Right atrium auricular region (tissue), 2 donors: Measurements from ENCODE around the gene KRT85. TPM values are rescaled to one million over a fixed set of nuclear protein-coding genes. Genes with fewer than 3 reads are reported as not detected.
"Not testable (repeated sequence)": the region's sequence is repeated elsewhere in the genome, so short reads cannot be mapped to it uniquely, and the experiment has no call there.

Experiments used
- DNase-seq: peaks from one replicate; pipeline ENCODE4 v3.0.0-alpha.2; 2019; ENCODE audit warnings: low spot score
- H3K27ac ChIP-seq, 2 donors: fragments of 200-600 bp; sonication (generic); 1 replicate in 1 of 2; 2 replicates in 1 of 2; pipeline ENCODE4 v1.5.1; 2016 to 2019
- H3K27me3 ChIP-seq, 2 donors: fragments of 200-600 bp; sonication (generic); one replicate each; pipeline versions ENCODE4 v1.5.1 to v1.6.0; 2017 to 2019
- H3K36me3 ChIP-seq: fragments of 200-600 bp; sonication (generic); one replicate; pipeline ENCODE4 v1.5.1; 2016
- H3K4me1 ChIP-seq, 2 donors: fragments of 200-600 bp; sonication (generic); one replicate each; pipeline versions ENCODE4 v1.5.1 to v1.6.0; 2017 to 2019
- H3K4me3 ChIP-seq, 2 donors: fragments of 200-600 bp; sonication (generic); 1 replicate in 1 of 2; 2 replicates in 1 of 2; pipeline ENCODE4 v1.5.1; 2017 to 2019; ENCODE audit warnings: mild to moderate bottlenecking in 1 of 2, moderate library complexity in 1 of 2
- H3K9me3 ChIP-seq, 2 donors: fragments of 200-600 bp; sonication (generic); one replicate each; pipeline ENCODE4 v1.5.1; 2019
- total RNA-seq, 2 donors: library from RNA; depleted of rRNA; stranded (reverse); fragments of >200 nt; gene quantifications; one replicate each; pipeline ENCODE4 v1.1.0, GENCODE V29; 2016
- TF ChIP-seq, protein P1 (sequence below), 2 donors: fragments of 200-600 bp; sonication (generic); IDR thresholded peaks; one replicate each; pipeline ENCODE4 v1.5.1; 2019; ENCODE audit warnings: antibody characterized with exemption in 2 of 2

Gene KRT85
- total RNA-seq, 2 donors from 2014 or later, result not detected

GRCh38 chr12:52316290-52316689 lies 51.0 kb downstream of the KRT85 start:
- peaks cover 0 to 3% of the 10 kb centered on the region in 2 donors for H3K4me1 ChIP-seq
- H3K27ac ChIP-seq, result no peak overlapping the region
- TF ChIP-seq, protein P1, sequence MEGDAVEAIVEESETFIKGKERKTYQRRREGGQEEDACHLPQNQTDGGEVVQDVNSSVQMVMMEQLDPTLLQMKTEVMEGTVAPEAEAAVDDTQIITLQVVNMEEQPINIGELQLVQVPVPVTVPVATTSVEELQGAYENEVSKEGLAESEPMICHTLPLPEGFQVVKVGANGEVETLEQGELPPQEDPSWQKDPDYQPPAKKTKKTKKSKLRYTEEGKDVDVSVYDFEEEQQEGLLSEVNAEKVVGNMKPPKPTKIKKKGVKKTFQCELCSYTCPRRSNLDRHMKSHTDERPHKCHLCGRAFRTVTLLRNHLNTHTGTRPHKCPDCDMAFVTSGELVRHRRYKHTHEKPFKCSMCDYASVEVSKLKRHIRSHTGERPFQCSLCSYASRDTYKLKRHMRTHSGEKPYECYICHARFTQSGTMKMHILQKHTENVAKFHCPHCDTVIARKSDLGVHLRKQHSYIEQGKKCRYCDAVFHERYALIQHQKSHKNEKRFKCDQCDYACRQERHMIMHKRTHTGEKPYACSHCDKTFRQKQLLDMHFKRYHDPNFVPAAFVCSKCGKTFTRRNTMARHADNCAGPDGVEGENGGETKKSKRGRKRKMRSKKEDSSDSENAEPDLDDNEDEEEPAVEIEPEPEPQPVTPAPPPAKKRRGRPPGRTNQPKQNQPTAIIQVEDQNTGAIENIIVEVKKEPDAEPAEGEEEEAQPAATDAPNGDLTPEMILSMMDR (IDR thresholded peaks at IDR 0.05), result no peak
- no peaks in the 10 kb centered on the region for H3K9me3 ChIP-seq
- H3K27me3 ChIP-seq, result no peaks in the 10 kb centered on the region
- no peak for DNase-seq
- no peaks in the 10 kb centered on the region for H3K36me3 ChIP-seq
- H3K4me3 ChIP-seq, result no peak overlapping the region

GRCh38 chr12:52315721-52316120 lies 51.6 kb downstream of the KRT85 start:
- H3K27me3 ChIP-seq, H3K9me3 ChIP-seq, H3K36me3 ChIP-seq, H3K4me3 ChIP-seq, DNase-seq, H3K27ac ChIP-seq, H3K4me1 ChIP-seq: not testable (repeated sequence)

GRCh38 chr12:52314511-52314910 lies 52.8 kb downstream of the KRT85 start:
- no peaks in the 10 kb centered on the region for H3K27me3 ChIP-seq
- DNase-seq, result no peak
- H3K36me3 ChIP-seq, result no peaks in the 10 kb centered on the region
- peaks cover 0 to 11% of the 10 kb centered on the region in 2 donors for H3K4me1 ChIP-seq
- TF ChIP-seq, protein P1 (IDR thresholded peaks at IDR 0.05), result no peak
- H3K27ac ChIP-seq, result no peak overlapping the region
- no peaks in the 10 kb centered on the region for H3K9me3 ChIP-seq
- no peak overlapping the region for H3K4me3 ChIP-seq

- no peak for DNase-seq
- H3K4me3 ChIP-seq, result no peak overlapping the region
- H3K36me3 ChIP-seq, result no peaks in the 10 kb centered on the region
- H3K27me3 ChIP-seq, result no peaks in the 10 kb centered on the region
- TF ChIP-seq, protein P1 (IDR thresholded peaks at IDR 0.05), result no peak
- no peak overlapping the region for H3K27ac ChIP-seq
- peaks cover 0 to 12% of the 10 kb centered on the region in 2 donors for H3K4me1 ChIP-seq
- H3K9me3 ChIP-seq, result no peaks in the 10 kb centered on the region
Measured at GRCh38 chr12:52313926-52314325, 53.4 kb downstream of the KRT85 start.

- no peaks in the 10 kb centered on the region for H3K36me3 ChIP-seq
- H3K27ac ChIP-seq, result no peak overlapping the region
- H3K9me3 ChIP-seq, result no peaks in the 10 kb centered on the region
- H3K4me3 ChIP-seq, result no peak overlapping the region
- no peak for DNase-seq
- H3K27me3 ChIP-seq, result no peaks in the 10 kb centered on the region
- peaks cover 0 to 17% of the 10 kb centered on the region in 2 donors for H3K4me1 ChIP-seq
- TF ChIP-seq, protein P1 (IDR thresholded peaks at IDR 0.05), result no peak
Measured at GRCh38 chr12:52313461-52313860, 53.8 kb downstream of the KRT85 start.

- Histone ChIP-seq H3K4me3 (no peak overlapping the region), H3K36me3 (no peaks in the 10 kb centered on the region), H3K4me1 (peaks cover 0 to 24% of the 10 kb centered on the region in 2 donors), H3K27me3 (no peaks in the 10 kb centered on the region), H3K9me3 (no peaks in the 10 kb centered on the region), H3K27ac (no peak overlapping the region)
- TF ChIP-seq, protein P1 (IDR thresholded peaks at IDR 0.05), result no peak
- no peak for DNase-seq
Measured at GRCh38 chr12:52312086-52312485, 55.2 kb downstream of the KRT85 start.
